Measurements from ENCODE around the gene SRPRB.

DNA sequence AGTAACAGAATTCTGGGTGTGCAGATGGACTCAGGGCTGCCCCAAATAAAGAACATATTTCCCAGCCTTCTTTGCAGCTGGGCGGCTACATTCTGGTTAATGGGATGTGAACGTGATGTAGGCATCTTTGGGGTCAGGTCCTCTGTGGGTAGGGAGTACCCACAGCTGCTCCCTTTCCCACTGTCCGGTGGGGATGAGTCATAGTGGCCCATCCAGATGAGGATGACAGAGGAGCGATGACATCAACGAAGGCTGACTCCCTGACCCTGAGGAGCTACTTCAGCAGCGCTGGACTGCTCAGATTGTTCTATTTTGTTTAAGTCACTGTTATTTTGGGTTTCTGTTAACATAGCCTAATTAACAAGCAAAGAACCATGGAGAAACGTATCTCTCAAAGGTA lies 38.0 kb downstream of the SRPRB start:
- no peak for TF ChIP-seq POLR2AphosphoS5 (IDR thresholded peaks at IDR 0.05; ENCODE audit: low read depth, low read length)
- TF ChIP-seq POLR2A (IDR thresholded peaks at IDR 0.05; ENCODE audit: low read depth, low read length) = no peak
